Renal cortex interstitium (tissue), 11 donors: ENCODE results near the gene TRIM29. TPM values are rescaled to one million over a fixed set of nuclear protein-coding genes. Genes with fewer than 3 reads are reported as not detected.
A peak's percentile ranks its signal among the peaks of the same experiment; 100 is the strongest.

Source experiments
- DNase-seq, 11 donors: peaks; one replicate each; pipeline ENCODE4 v3.0.0-alpha.2; 2013; ENCODE audit warnings: low read depth in 9 of 11, low spot score in 4 of 11; ENCODE audit errors: extremely low read depth in 1 of 11
- polyA plus RNA-seq, 3 donors: library from polyadenylated mRNA; unstranded; fragments of 120-200 nt; gene quantifications; one replicate each; pipeline ENCODE4 v1.2.1, GENCODE V29; 2013; ENCODE audit not compliant: insufficient read length in 3 of 3

TRIM29 gene
- polyA plus RNA-seq, 3 donors: 0.62 to 5.0 (median 2.0) TPM

- no peak for DNase-seq
These were observed 59.5 kb downstream of the TRIM29 start for GRCh38 chr11:120078397-120078796.

DNA sequence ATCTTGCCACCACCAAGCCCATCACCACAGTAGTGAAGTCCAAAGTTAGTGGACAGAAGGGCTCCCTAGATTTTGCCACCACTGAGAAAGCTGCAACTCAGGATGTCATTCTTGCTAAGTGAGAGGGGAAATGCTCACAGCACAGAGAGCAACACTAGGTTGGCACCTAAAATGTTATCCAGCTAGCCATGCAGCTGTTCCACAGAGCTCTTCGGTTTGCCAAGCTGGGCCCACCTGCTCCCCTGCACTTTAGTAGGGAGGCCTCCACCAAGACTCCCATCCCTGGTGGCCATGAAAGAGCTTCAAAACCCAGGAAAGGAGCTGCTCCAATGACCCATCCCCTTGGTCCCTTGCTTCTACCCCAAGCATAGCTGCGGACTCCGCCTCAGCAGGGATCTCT is 63.8 kb downstream of the TRIM29 start:
- no peak for DNase-seq

GRCh38 chr11:120073196-120073595 is 64.7 kb downstream of the TRIM29 start:
- DNase-seq: no peak

- DNase-seq: peak; percentile 52 to 88 (median 74)
These were observed 69.8 kb downstream of the TRIM29 start for GRCh38 chr11:120068114-120068573.

DNA sequence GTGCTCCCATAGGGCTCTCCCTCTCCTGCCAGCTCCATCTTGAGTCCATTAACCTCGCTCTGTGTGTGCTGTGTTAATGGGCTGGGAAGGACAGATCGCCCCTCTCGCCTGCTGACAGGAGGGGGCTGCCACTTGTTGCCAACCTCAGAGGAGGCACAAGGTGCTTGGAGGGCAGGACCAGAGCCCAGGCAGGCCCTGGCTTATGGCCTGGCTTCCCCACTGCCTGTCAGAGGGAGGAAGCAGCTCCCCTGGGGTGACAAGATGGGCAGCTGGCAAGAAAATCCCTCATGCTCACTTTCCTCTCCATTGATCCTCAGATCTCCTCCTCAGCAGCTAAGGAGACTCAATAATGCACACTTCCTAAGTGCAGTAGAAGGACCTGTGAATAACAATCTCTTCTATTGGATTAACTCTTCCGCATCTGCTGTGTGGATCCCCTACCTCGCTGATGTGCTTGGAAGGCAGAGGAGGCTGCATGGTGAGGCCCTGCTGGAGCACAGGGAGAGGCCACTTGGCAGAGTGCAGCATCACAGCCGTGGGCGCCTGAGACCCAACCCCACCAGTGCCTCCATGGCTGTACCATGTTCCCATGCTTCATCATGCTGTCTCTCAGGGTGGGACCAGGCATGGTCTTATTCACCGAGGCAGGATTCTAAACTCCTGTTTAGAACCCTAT is 70.3 kb downstream of the TRIM29 start:
- DNase-seq: no peak

- no peak for DNase-seq
These were observed 71.0 kb downstream of the TRIM29 start for GRCh38 chr11:120066738-120067437.

- no peak for DNase-seq
These were observed 72.0 kb downstream of the TRIM29 start for GRCh38 chr11:120065876-120066275.

DNA sequence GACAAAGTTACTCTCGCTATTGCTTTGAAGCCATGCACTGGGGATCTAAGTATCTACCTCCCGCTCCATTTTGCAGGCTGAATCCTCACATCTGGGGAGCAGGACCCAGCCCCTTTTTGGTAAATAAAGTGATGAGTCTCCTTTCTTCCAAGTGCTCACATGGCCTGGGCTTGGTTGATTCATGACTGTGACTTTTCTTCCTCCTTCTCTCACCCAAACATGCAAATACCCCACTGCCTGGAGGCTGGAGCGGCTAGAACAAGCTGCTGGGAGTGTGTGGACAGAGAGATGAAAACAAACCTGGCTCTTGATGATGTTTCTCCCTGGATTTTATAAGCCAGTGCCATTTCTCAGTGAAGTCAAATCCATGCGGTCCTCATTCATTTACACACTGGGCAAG is 72.7 kb downstream of the TRIM29 start:
- DNase-seq: no peak

- DNase-seq: no peak
These were observed 73.6 kb downstream of the TRIM29 start for GRCh38 chr11:120064341-120064740.

DNA sequence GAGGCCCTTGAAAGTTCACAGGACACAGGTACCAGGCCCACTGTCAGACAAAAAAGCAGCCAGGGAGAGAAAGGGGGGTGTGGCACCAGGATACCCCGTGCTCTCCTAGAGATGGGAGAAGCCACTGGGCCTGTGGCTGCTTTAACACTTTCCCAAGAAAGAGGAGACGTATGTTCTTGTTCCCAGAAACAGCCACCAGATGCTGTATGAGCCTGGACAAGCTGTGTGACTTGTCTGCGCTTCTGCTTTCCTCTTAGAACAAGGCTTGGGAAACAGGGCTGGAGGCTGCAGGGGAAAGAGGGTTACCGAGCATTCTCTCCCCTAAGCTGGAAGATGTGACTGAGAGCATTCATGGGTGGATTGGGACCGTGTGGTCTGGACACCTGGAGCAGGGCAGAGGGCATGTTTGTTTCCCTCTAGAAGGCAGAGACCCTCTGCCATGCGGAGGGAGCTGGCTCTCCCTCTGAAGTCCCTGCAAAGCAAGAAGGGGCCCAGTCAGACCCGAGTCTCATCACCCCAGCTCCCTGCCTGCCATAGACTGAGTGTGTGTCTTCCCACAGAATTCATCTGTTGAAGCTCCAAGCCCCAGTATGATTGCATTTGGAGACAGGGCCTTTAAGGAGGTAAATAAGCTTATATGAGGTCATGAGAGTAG is 74.1 kb downstream of the TRIM29 start:
- DNase-seq: no peak

DNA sequence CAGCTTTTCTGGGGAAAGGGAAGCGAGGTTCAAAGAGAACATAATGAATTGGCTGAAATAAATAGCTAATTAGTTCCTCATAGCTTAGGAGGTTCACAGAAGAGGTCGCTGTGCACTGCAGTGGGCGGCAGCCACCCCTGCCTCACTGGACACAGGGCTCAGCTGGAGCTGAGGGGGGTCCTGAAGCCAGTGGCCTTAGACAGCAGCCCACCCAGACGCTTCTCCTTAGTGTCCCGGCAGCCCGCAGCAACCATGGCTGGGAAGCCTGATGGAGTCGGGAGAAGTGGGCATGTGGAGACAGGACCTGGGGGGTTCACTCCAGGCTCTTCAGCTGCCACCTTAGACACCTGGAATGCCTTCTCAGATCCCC is 75.4 kb downstream of the TRIM29 start:
- DNase-seq: no peak

GRCh38 chr11:120061761-120062560 is 76.0 kb downstream of the TRIM29 start:
- peak; percentile 37 to 75 (median 62) for DNase-seq

Other genes with a start within 250 kb of the TRIM29 start
- gene OAF, start 72.9 kb upstream of the TRIM29 start, polyA plus RNA-seq: 10 to 100 TPM; 28.7 to 51.3 (median 48.4) TPM
- gene POU2F3, start 102.0 kb upstream of the TRIM29 start, polyA plus RNA-seq: under 1 TPM; 0.23 to 0.92 (median 0.36) TPM
- 10 to 100 TPM; 10.2 to 18.8 (median 12.8) TPM for gene TLCD5, start 187.2 kb upstream of the TRIM29 start, polyA plus RNA-seq
- 100 to 1,000 TPM; 123 to 132 (median 123) TPM for gene ARHGEF12, start 198.3 kb upstream of the TRIM29 start, polyA plus RNA-seq